AG09319 (cell line): ENCODE data around the gene E2F3.
"Not testable (repeated sequence)": the region's sequence is repeated elsewhere in the genome, so short reads cannot be mapped to it uniquely, and the experiment has no call there.

Experiments used
- DNase-seq: peaks from one replicate; pipeline ENCODE4 v3.0.0-alpha.2; 2010; ENCODE audit warnings: low read depth; ENCODE audit errors: extremely low read depth
- TF ChIP-seq, protein P1 (sequence below): IDR thresholded peaks from 2 replicates; pipeline ENCODE4 v1.5.1; 2011; ENCODE audit warnings: low read depth, mild to moderate bottlenecking, inconsistent platforms, low read length, moderate library complexity

Gene E2F3

DNA sequence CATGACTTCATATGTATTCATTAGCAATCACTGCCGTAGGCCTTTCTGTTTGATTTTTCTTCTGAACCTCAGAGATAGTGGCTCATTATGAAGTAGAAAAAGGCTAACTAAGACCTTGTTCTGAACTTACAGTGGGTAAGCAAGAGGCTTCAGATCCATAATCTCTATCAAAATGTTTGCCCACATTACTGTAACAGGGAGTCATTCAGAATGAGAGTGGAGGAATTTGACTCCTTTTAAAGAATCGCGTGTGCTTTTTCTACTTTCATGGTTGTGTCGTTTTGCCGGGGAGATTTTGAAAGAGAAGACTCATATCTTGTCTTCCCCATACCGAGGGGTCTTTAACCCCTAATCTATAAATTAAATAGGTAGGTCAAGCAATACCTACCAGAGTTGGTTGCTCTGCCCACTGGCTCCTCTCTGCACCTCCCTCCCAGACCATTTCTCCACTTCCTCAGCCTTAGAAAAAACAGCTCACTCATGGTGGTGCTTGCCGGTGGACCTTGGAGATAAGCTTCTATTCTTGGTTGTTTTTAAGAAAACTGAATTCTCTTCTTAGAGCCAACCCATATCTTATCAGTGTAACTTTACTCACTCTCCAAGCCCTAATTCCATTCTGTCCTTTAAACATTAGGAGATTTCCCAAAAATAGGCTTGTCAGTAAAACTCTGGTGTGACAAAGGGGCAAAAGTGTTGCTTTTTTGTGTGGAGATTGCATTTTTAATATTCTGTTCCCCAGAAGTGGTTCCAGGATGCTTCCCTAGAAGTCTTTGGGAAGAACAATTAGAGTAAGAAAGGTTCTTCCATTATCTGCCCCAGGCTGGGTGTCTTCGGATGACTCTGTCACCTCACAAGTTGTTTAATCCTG, 56.6 kb downstream of the E2F3 start:
- TF ChIP-seq, protein P1, sequence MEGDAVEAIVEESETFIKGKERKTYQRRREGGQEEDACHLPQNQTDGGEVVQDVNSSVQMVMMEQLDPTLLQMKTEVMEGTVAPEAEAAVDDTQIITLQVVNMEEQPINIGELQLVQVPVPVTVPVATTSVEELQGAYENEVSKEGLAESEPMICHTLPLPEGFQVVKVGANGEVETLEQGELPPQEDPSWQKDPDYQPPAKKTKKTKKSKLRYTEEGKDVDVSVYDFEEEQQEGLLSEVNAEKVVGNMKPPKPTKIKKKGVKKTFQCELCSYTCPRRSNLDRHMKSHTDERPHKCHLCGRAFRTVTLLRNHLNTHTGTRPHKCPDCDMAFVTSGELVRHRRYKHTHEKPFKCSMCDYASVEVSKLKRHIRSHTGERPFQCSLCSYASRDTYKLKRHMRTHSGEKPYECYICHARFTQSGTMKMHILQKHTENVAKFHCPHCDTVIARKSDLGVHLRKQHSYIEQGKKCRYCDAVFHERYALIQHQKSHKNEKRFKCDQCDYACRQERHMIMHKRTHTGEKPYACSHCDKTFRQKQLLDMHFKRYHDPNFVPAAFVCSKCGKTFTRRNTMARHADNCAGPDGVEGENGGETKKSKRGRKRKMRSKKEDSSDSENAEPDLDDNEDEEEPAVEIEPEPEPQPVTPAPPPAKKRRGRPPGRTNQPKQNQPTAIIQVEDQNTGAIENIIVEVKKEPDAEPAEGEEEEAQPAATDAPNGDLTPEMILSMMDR = no peak
- no peak for DNase-seq

DNA sequence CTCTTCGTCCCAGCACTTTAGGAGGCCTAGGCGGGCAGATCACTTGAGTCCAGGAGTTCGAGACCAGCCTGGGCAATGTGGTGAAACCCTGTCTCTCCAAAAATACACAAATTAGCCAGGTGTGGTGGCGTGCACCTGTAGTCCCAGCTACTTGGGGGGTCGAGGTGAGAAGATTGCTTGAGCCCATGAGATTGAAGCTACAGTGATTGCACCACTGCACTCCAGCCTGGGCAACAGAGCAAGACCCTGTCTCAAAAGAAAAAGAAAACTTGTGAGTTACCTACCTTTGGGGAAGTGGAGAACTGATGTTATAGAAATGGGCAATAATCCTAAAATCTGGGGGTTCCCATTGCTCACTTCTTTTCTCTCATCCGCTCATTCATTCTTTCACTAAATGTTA, 58.0 kb downstream of the E2F3 start:
- TF ChIP-seq, protein P1 = no peak
- no peak for DNase-seq

DNA sequence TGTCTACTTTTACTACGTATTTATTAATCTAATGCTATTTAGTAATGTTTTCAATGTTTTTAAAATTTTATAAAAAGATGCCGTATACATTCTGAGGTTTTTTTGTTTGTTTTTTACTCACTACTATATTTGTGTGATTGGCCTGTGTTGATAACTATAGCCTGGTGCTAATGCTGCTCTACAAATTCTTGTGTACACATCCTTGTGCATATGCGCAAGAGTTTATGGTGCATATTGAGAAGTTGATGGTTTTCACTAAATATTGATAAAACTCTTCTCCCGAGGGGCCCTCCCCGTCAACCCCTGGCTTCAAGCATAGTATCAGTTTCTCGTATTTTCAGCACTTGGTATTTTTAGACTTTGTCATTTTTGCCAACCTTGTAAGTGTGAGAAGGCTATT, 59.9 kb downstream of the E2F3 start:
- TF ChIP-seq, protein P1 = no peak
- DNase-seq = no peak

DNA sequence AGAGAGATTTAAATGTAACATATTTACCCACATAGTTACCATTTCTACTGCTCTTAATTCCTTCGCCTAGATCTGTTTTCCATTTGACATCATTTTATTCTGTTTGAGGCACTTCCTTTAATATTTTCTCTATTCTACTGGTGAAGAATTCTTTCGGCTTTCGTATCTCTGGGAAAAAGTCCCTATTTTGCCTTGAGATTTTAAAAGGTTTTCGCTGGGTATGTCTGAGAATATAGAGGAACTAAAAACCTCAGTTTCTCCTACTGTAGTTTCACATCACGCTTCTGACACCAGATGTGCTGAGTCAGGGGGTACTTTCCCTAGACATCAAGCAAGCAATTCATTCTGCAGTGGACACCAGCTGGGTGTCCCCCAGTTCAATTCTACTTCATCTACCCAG, 61.7 kb downstream of the E2F3 start:
- no peak for DNase-seq
- TF ChIP-seq, protein P1 = no peak

DNA sequence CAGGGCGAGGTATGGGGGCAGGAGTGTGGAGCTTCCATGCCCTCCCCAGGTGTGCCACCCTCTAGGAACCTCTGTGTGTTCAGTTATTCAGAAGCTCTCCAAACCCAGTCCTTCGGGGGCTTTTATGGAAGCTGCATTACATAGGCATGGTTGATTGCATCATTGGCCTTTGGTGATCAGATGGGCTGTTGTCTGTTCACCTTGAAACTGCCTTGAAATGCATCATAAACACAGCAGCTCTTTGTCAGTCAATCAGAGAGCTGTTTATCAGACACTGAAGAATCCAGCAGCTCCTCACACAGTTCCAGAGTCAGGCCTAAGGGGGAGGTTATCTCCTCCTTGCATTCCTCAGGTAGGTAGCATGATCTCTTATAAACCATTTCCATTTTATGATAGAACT, 62.4 kb downstream of the E2F3 start:
- TF ChIP-seq, protein P1 = no peak
- DNase-seq = no peak

DNA sequence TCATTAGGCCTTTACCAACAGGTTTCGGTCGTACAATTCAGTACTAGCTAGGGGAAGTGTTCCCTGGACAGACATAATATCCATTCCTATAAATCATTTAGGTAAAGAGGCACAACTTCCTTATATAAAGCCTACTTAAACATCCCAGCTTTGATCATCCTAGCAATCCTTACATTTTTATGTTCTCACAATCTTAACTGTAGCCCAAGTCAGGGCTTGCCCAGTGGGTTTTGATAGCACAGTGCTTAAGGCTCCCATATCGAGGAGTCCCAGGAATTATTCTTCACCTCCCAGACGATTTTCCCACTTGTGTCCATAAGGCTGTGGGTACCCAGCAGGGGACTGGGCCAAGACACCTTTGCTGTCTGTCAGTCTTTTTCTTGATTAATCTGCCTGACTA, 63.2 kb downstream of the E2F3 start:
- TF ChIP-seq, protein P1 = no peak
- DNase-seq = no peak

DNA sequence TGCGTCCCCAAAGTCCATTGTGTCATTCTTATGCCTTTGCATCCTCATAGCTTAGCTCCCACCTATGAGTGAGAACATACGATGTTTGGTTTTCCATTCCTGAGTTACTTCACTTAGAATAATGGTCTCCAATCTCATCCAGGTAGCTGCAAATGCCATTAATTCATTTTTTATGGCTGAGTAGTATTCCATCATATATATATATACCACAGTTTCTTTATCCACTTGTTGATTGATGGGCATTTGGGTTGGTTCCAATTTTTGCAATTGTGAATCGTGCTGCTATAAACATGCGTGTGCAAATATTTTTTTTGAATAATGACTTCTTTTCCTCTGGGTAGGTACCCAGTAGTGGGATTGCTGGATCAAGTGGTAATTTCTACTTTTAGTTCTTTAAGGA, 63.9 kb downstream of the E2F3 start:
- not testable (repeated sequence) for DNase-seq

DNA sequence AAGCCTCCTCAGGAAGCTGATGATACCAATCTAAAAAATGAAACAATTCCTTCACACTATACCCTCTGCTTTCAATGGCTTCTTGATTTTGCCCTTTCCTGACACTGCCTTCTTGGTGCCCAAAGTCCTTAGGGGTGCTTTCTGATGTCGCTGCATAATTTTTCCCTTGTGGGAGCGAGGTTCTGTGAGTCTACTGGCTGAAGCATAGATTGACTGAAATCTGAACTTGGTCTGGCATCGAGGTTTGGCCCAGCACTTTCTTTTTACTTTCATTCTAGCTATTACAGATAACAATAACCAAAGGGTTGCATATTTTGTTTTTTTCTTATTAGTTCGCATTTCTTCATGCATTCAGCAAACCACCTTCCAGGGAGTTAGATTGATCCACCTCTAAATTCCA, 65.8 kb downstream of the E2F3 start:
- DNase-seq = no peak
- TF ChIP-seq, protein P1 = no peak
